Fibroblast of the aortic adventitia (primary cell): ENCODE measurements around the gene ASB6. TPM values are rescaled to one million over a fixed set of nuclear protein-coding genes. Genes with fewer than 3 reads are reported as not detected.
A peak's percentile ranks its signal among the peaks of the same experiment; 100 is the strongest.

Experiments
- DNase-seq: peaks from one replicate; pipeline ENCODE4 v3.0.0-alpha.2; 2010; ENCODE audit warnings: low read depth
- H3K4me3 ChIP-seq: 2 replicates; pipeline ENCODE4 v1.5.1; 2011; ENCODE audit warnings: low read depth, mild to moderate bottlenecking, control low read depth, low read length, moderate library complexity
- CTCF ChIP-seq: IDR thresholded peaks from 2 replicates; pipeline ENCODE4 v1.5.1; 2011; ENCODE audit warnings: mild to moderate bottlenecking, low read length, control low read depth, inconsistent platforms; ENCODE audit not compliant: insufficient read depth
- total RNA-seq: library from RNA; depleted of rRNA; stranded (reverse); fragments of >200 nt; gene quantifications from 2 replicates; pipeline ENCODE4 v1.2.3, GENCODE V29; 2012; ENCODE audit warnings: low replicate concordance

The ASB6 gene
- total RNA-seq, 1 donor: 14.0 TPM

GRCh38 chr9:129610213-129610472, 31.8 kb downstream of the ASB6 start:
- no peak for TF ChIP-seq CTCF
- DNase-seq: no peak

DNA sequence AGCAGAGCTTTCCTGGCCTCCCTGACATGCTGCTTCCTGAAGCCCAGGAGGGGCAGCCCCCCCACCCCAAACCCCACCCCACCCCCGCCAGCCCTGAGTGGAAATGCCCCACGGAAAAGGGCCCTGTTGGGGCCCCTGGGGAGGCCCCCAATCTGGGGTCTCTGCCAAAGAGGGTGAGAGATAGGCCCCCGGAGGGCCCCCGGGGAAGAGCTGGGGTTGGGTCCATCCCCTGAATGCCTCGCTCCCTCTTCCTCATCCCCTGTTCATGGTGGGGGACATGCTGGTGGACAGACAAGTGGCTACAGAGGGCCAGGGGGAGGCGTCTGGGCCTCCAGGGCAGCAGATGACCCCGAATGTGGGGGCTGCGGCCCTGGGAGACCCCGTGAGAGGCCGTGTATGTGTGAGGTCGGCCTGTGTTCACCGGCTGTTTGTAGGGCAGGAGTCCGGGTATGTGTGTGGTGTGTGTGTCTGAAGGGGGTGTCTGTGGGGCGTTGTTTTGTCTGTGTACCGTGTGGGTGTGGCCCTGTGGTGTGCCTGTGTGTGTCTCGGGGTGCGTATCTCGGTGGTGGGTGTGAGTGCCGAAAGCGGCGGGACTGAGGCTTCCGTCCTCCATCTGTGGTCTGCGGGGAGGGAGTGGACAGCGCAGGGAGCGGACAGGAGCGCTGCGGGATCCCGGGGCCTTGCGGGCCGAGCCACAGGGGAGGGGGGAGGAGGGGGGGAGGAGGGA, 32.3 kb downstream of the ASB6 start:
- TF ChIP-seq CTCF: no peak
- DNase-seq: peak; percentile 50
- H3K4me3 ChIP-seq: peak overlapping the region; percentile 51

More at GRCh38 chr9:129610213-129610472, 31.8 kb downstream of the ASB6 start:
- H3K4me3 ChIP-seq: peak overlapping the region; percentile 68

DNA sequence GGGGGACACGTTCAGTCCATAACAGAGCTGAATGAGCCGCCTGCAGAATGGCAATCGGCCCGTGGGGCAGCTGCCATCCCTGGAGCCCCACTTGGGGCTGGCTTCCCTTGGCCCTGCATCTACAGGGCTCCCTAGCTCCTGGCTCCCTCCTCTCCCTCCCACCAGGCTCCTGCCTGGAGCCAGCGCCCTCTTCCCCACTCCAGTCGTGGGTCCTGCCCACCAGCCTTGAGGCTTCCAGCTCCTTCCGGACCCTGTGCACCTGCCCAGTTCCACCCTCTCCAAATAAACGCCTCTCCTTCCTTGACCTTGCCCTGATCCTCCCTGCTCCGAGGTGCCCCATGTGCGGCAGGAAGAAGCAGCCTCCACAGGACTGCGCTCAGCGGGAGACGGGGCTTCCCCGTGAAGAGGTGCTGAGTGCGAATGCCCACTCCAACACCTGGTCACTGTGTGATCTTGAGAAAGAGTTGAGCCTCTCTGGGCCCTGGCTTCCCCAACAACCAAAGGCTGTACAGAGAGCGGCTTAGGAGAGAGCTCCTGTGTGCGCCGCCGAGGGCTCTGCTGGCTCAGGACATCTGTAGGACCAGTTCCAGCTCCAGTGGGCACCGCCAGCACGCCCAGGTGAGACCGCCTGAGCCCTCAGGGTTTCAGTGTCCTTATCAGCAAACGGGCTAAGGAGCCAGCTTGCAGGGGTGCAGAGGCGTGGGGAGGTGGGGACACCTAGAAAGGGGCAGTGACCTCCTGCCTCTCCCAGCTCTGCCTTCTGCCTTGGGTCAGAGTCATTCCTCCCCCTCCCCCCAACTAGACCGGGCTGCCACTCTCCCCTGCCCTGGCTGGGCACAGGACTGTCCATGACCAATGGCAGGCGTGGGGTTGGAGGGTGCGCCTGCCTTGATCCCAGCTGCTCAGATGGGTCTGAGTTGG, 33.1 kb downstream of the ASB6 start:
- TF ChIP-seq CTCF: no peak
- no peak for DNase-seq
- no peak overlapping the region for H3K4me3 ChIP-seq

- no peak for DNase-seq
- TF ChIP-seq CTCF: no peak
- no peak overlapping the region for H3K4me3 ChIP-seq
These were observed 34.9 kb downstream of the ASB6 start for GRCh38 chr9:129607027-129607387.

DNA sequence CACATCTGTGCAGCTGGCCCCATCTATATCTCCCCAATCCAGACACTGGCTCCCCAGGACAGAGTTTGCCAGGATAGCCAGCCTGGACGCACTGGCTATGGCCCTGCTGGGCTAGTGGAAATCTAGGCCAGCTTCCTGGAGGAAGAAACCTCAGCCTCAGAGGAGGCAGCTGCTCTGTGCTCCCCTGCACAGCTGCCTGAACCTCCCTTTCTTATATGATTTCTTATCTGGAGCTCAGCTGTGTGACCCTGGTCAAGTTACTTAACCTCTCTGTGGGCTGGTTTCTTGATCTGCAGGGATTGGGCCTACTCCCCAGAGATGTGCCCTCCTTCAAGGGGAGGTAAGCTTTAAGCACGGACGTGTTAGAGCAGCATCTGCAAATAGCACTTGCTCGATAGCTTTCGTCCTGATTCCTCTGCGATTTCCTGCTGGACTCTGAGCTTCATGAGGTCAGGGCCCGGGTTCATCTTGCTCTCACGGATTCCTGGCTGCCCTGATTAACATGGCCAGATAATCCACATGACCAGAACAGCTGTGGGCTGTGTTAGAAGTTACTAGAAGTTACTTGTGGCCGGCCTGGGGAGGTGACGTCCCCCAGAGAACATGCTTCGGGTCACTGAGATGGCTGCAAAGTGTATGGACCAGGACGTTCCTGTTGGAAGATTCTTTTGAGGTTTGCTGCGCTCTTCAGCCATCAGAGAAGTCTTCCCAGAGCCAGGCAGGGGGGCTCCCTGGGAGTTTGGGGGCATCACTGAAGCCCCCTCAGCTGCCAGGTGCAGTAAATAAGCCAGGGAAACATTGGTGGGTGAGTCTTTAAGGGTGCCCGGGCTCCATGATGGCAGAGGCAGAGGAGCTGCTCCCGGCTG, 35.6 kb downstream of the ASB6 start:
- no peak overlapping the region for H3K4me3 ChIP-seq
- TF ChIP-seq CTCF: no peak
- DNase-seq: no peak

DNA sequence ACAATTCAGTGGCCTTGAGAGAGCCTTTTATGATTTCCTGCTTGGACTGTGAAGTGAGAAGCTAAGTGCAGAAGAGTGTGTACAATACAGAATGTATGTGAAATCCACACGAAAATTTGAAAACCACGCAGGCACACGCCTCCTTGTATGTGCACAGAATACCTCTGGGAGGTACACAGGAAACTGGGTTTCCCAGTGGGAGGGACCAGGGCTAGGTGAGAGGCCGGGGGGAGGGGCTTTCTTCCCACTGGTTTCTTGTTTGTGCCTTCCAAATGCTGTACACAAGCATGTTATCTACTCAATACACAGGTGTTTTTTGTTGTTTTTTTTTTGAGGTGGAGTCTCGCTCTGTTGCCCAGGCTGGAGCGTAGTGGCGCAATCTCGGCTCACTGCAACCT, 37.2 kb downstream of the ASB6 start:
- no peak for DNase-seq
- no peak for TF ChIP-seq CTCF

More for the DNA sequence above, 37.2 kb downstream of the ASB6 start:
- H3K4me3 ChIP-seq: no peak overlapping the region
